ENCODE results near the gene FNDC3A.

GRCh38 chr13:49190901-49191300 is 215.2 kb downstream of the FNDC3A start:
- TF ChIP-seq EP300 (IDR thresholded peaks at IDR 0.05; ENCODE audit: borderline replicate concordance) (no peak), MAX (IDR thresholded peaks at IDR 0.05) (no peak), RAD21 (IDR thresholded peaks at IDR 0.05; ENCODE audit: low read depth) (no peak), TAF1 (IDR thresholded peaks at IDR 0.05; ENCODE audit: low read depth) (no peak), REST (IDR thresholded peaks at IDR 0.05; ENCODE audit: low read depth) (no peak), USF1 (IDR thresholded peaks at IDR 0.05) (no peak), TEAD4 (IDR thresholded peaks at IDR 0.05) (no peak), TCF12 (IDR thresholded peaks at IDR 0.05; ENCODE audit: low read depth) (no peak), YY1 (IDR thresholded peaks at IDR 0.05; ENCODE audit: low read depth) (no peak), CEBPB (IDR thresholded peaks at IDR 0.05) (no peak)
